ENCODE results near the gene ALOX5AP.

Gene ALOX5AP

DNA sequence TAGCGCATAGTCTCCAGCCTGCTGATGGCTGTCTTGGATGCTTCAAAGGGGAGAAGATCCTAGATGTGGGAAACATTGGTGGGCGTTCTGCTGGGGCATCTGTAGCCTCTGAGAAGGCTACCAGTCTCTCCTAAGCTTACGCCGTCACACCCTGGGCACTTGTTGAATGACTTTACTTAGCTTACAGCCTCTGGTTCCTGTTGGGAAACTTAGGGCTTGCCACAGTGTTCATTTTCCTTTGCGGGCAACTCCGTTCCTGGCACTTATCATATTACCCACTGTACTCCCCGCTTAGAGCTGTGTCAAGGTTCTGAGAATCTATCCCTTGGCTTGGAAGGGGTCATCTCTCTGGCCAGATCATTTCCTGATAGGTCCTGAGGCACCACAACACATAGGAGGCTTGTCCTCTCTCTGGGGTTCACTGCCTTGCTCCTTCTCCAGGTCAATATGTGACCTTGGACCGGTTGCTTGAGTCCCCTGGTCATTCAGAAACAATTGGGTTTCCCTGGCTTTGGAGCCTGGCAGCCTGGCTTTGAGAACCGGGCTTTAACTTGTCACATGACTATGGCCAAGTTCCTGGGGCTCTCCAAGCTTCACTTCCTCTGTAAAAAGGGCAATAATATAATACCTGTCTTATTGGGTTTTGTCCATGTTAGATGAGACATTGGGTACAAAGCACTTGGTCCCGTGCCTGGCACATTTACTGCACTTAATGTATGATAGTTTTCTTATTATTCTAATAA is 20.5 kb upstream of the ALOX5AP start:
- DNase-seq (ENCODE audit: low read depth, low spot score) = no peak

DNA sequence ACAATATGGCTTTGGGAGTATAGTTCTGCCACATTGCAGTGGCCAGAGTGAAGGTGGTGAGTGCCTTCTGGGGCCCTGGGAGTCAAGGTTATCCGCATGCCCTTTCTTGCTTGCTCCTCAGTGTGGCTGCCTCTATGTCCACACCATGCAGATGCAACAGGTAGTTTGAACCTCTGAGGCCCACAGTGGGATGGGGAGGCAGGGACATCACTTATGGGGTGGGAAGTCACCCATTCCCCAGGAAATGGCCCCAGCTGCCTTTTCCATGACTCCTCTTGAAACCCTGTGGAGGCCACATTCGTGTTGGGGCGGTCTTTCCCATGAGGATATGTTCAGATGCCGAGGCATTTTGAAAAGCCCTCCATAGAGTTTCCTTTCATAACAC is 20.0 kb upstream of the ALOX5AP start:
- no peak for DNase-seq (ENCODE audit: low read depth, low spot score)

DNA sequence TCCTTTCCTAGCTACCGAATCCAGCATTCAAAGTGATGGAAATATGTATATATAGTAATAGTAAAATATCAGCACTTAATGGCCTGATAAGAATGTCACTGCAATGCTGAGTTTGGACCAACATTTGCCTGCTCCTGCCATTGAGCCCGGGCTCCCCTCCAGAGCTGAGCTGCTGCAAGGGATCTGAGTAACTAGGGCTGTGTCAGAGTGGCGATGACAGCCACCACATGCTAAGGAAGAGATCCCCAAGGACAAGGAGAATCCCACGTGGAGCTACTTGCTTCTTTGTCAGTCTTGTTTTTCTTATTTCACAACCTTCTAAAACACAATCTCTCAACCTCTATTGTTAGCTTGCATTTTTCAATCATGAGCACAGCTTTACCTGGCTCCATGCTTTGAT is 19.5 kb upstream of the ALOX5AP start:
- no peak for DNase-seq (ENCODE audit: low read depth, low spot score)

GRCh38 chr13:30718661-30719524 is 16.4 kb upstream of the ALOX5AP start:
- no peak for DNase-seq (ENCODE audit: low read depth, low spot score)

GRCh38 chr13:30719525-30719914 is 15.8 kb upstream of the ALOX5AP start:
- DNase-seq (ENCODE audit: low read depth, low spot score) = no peak

DNA sequence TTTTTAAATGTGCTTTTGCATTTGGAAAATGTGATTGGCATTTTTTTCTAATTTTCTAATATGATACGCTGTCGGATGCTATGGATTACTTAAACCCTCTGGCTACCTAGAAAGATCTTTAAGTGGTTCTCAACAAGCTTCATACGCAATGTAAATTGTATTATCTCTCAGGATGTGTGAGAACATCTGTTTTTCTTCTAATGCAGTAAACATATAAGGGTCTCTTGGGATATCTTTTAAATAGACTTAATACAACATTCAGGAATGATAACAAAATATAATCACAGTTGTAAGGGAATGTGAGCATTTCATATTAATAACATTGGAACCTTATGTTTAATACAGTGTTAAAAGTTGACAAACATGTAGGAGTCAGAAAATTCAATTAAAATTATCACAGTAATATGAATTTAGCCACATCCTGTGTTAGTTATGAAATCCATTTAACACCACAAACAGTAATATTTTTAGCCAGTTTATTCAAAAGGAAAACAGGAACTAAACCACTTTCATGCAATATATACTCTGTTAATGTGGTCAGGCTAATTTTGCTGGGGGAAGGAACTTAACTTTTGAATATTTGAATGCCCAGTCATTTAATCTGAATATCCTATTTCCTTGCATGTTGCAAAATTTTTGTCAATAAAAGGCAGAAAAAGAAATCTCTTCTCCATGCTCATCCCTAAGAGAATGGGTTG is 15.0 kb upstream of the ALOX5AP start:
- DNase-seq (ENCODE audit: low read depth, low spot score) = no peak

DNA sequence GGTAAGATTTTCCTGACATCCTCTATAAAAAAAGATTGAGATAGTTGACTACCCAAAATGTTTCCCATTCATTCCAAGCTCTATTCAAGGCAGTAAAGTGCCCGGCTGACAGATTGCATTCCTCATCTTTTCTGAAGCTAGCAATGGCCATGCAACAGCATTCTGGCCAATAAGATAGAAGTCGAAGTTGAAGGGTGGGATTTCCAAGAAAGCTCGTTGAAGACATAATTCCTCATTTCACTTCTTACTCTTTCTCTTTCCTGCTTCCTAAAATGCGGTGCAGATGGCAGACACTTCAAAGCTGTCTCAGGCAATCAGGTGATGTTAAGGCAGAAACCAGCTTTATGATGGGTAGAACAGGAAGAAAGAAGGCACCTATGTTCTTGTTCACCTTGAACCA is 13.4 kb upstream of the ALOX5AP start:
- no peak for DNase-seq (ENCODE audit: low read depth, low spot score)

DNA sequence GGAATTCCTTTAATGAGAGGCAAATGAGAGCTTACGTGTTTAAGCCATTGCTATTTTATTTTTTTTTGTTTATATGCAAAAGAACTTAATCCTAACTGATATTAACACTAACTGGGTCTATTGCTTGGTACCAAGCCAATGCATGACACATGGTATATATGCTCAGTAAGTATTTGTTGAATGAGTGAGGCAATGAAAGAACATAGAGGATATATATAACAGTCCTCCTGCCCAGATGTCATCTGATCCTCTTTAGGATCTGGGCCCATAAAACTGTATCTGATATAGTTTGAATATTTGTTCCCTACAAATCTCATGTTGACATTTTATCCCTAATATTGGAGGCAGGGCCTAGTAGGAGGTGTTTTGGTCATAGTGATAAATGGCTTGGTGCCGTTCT is 13.0 kb upstream of the ALOX5AP start:
- no peak for DNase-seq (ENCODE audit: low read depth, low spot score)

GRCh38 chr13:30724778-30725177 is 10.6 kb upstream of the ALOX5AP start:
- no peak for DNase-seq (ENCODE audit: low read depth, low spot score)

DNA sequence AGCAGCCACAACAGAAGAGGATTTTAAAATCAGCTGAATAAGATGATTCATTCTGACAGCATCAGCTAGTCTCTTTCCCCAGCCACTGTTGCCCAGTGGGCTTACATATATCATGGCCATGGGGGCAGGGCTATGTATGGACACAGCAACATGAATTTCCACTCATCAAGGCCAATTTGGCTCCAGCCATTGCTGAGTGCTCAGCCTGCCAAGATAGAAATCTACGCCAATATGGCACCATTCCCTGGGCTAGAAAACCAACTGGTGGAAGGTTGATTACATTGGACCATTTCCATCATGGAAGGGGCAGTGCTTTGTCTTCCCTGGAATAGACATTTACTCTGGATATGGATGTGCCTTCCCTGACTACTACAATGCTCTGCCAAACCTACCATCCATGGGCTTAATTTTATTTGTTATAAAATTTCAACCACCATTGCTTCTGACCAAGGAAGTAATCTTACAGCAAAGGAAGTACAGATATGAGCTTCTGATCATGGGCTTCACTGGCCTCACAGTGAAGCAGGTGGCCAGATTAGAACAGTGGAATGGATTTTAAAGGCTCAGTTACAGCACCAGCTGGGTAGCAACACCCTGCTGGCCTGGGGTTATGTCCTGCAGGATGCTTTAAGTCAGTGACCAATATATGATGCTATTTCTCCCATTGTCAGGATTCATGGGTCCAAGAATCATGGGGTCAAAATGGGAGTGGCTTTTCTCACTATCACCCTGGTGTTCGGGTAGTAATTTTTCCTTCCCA is 9.8 kb upstream of the ALOX5AP start:
- DNase-seq (ENCODE audit: low read depth, low spot score) = no peak

- DNase-seq (ENCODE audit: low read depth, low spot score) = no peak
These were observed 9.2 kb upstream of the ALOX5AP start for GRCh38 chr13:30726192-30726591.

- DNase-seq (ENCODE audit: low read depth, low spot score) = no peak
These were observed 7.6 kb upstream of the ALOX5AP start for GRCh38 chr13:30727491-30728355.

- DNase-seq (ENCODE audit: low read depth, low spot score) = no peak
These were observed 5.5 kb upstream of the ALOX5AP start for GRCh38 chr13:30729801-30730200.

GRCh38 chr13:30730526-30730925 is 4.8 kb upstream of the ALOX5AP start:
- DNase-seq (ENCODE audit: low read depth, low spot score) = no peak

- no peak for DNase-seq (ENCODE audit: low read depth, low spot score)
These were observed 3.8 kb upstream of the ALOX5AP start for GRCh38 chr13:30731361-30732045.

- DNase-seq (ENCODE audit: low read depth, low spot score) = no peak
These were observed 3.3 kb upstream of the ALOX5AP start for GRCh38 chr13:30732046-30732390.

DNA sequence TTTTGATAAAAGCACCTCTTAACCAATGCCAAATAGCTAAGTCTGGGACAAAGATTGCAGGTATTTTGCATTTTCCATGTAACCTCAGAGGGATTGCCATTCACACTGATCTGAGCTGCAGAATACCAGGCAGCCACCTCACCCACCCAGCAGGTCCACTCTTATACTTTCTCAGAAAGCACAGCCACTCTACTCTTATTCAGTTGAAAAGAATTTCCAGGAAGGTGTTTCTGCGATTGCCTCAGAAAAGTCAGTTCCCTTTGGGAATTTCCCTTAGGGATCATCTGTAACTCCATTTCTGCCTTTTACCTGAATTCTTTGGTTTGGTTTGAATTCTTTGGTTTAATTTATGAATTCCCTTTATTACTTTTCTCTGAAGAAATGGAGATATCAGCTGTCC is 904 bp upstream of the ALOX5AP start:
- DNase-seq (ENCODE audit: low read depth, low spot score) = no peak

- DNase-seq (ENCODE audit: low read depth, low spot score) = no peak
These were observed 481 bp downstream of the ALOX5AP start for GRCh38 chr13:30735872-30736175.

- DNase-seq (ENCODE audit: low read depth, low spot score) = no peak
These were observed 1.3 kb downstream of the ALOX5AP start for GRCh38 chr13:30736461-30737320.

All from iPS DF 19.7 (cell line).